Nucleus accumbens (tissue), 56 donors: ENCODE results near the gene MT1G.
"Not testable (repeated sequence)": the region's sequence is repeated elsewhere in the genome, so short reads cannot be mapped to it uniquely, and the experiment has no call there.

Experiments used
- DNase-seq, 56 donors: peaks; one replicate each; lab custom pipeline; 2025; lab: John Stamatoyannopoulos, UW

The MT1G gene

DNA sequence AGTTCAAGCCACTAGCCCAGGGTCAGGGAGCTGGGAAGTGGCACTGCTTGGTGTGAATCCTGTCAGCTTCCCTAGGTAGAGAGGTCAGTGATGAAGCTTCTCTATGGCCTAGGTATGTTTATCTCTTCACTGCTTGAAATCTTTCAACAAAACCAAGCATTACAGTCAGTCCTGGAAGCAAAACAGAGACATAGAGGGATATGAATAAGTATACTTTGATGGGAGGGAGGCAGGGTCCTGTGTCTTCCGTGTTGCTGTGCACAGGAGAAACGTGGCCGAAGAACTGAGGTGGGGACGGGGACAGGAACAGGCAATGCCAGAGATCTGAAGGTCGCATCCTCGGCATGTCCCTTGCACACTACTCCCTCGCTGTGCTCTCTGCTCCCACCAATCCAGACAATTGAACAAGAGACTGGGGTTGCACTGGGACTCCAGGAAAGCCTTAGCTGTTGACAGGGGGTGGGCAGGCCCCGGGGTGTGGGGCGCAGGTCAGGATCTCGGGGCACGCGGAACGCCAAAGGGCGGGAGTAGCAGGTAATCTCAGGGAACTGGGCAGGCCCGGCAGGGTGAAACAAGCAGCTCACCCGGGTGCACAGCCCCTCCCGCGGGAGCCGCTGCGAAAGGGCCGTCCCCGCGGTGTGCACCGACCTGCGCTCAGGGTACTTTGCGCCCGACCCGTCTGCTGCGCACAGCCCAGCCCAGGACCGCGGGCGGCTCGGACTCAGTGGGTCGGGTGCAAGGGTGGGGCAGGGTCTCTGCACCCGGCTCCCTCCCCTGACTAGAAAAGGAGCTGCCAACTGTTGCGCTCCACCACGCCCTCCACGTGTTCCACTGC is 1.4 kb upstream of the MT1G start, which contains the start of gene MT1H:
TSS of gene MT1H (plus strand) at position 810 of the 835 bp plus-strand sequence. CDS start 71 bp downstream, outside the sequence.
- DNase-seq, result peak in 4 of 56 donors; percentile 8 to 35 (median 16)

DNA sequence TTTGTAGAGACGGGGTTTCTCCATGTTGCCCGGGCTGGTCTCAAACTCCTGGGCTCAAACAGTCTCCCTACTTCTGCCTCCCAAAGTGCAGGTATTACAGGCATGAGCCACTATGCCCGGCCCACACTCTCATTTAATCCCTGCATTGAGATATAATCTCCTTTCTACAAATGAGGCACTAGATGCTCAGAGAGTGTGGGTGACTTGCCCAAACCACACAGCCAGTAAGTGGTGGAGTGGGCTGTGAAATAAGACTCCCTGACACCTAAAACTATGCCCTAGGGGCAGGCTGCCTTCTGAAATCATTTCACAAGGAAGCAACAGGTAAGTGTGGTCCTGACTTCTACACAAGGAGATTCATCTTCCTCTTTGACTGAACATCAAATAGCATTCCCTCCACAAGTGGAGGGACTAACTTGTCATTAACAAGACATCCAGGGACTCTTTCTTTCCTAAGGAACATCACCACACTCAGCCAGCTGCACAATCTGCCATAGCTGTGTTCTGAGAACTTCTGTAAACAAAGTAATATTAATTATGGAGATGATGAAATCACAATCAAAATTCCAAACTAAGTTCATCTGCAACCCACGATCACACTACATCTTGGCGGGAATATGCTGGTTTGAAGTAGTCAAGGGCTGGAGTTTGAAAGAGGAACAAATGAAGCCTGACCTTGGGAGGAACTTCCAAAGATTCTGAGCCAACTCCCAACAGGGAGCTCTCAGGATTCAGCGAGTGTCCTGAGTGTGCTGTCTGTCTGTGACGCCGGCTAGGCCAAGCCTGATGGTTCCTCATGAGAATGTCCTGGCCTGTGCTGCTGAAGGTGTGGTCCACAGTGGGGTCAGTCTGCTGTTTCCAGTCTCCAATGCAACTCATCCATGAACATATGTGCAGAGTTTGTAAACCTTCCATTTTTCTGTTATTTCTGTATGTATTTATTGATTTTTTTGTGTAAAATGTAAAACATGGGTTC is 2.3 kb downstream of the MT1G start:
- DNase-seq, result not testable (repeated sequence)

DNA sequence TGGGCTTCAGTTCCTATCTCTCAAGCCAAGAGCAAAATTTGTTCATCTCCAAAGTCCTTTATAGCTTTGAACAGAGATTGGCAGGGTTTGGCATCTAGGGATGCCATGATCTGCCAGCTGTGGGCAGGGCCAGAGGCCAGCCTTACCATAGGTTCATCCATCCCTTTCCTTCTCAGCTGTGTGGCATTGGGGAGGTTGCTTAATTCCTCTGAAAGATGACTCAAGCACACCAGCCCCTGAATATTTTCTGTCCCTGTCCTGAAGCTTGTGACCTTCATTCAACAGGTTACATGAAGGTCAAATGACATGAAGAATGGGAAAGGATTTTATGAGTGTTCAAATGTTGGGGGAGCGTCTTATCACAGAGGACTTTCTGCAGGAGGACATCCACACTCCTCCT is 3.4 kb downstream of the MT1G start:
- no peak for DNase-seq

DNA sequence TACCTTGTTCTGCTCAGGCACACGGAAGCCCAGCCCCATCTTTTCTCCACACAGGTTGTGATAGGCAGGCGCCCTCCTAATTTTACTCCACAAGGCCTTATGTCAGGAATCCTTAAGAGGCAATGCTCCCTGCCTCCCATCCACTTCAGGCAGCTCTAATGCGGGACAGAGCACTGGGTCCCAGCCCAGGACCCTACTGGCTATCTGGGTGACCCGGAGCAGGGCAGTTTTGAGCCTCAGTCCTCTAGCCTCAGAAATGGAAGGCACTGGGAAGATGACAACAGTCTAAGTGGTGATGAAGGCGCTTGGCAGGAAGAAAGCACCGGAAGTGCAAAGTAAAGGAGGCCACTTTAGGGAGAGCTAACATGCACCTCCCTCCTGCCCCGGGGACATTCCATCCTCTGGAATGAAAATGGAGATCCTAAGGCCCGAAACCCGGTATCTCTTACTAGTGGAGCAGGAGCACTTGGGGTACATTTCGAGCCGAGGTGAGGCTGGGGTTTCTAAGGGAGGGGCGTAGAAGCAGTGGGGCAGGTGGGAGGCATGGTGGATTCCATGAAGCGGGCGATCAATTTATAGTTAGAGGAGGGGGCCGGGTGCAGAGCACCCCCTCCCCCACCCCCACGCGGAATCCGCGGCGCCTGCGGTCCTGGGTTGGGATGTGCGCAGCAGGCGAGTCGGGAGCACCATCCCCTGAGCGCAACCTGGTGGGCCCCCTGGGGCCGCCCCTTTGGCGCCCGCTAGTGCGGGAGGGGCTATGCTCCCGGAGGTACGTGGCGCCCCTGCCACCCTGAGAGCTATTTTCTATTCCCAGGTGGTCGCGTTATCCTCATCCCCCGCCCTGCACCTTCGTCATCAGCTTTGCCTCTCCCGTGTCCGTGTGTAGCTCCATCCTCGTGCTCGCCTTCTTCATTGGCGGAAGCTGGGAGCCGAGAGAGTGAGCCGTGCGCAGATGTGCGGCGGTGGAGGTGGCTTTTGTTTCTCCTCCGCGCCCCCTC is 5.2 kb downstream of the MT1G start:
- DNase-seq, result peak in 20 of 56 donors; percentile 9 to 68 (median 38)

DNA sequence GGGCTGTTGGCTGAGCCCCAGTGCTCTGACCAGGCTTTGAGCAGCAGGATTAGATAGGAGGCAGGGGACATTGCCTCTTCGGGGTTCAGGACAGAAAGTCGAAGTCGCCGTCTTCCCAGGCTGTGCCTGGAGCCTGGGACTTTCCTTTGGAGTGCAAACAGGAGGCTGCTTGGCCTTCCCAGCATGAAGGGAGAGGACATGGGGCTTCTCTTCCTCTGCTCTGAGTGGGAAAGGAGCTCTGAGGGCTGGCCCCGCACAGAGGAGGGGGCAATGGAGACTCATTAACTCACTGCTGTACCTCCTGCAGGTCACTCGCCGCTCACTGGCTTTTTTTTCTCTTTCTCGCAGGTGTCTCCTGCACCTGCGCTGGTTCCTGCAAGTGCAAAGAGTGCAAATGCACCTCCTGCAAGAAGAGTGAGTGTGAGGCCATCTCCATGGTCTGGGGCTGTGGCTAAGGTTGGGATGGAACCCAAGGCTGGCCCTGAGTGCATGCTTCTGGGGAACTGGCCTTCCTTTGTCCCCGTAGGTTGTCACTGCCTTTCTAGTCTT is 9.5 kb downstream of the MT1G start:
- DNase-seq, result peak in 1 of 56 donors; percentile 19

DNA sequence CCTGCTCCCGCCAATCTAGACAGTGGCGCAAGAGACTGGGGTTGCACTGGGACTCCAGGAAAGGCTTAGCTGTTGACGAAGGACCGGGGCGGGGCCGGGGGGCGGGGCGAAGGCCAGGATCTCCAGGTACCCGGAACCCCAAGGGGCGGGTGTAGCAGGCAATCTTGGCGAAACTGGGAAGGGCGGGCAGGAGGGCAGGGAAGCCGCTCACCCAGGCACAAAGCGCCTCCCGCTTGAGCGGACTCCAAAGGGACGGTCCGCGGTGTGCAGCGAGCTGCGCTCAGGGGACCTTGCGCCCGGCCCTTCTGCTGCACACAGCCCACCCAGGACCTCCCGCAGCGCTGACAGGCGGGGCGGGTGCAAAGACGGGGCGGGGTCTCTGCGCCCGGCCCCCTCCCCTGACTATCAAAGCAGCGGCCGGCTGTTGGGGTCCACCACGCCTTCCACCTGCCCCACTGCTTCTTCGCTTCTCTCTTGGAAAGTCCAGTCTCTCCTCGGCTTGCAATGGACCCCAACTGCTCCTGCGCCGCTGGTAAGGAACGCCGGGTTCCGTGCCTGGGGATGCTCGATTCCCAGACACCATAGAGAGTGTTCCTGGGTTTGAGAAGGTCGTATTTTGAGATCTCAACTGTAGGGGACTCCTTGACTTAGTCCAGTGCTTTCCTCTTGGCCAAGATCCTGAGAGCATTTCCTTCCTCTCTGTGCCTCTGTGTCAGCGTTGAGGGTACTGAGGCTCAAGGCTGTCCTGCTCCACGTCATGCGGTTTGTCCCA is 10.1 kb downstream of the MT1G start, which contains the start of gene MT1F:
TSS of gene MT1F (plus strand) at position 405 of the 772 bp plus-strand sequence. CDS start at position 505, 100 bp downstream.
- peak in 34 of 56 donors; percentile 16 to 81 (median 39) for DNase-seq

DNA sequence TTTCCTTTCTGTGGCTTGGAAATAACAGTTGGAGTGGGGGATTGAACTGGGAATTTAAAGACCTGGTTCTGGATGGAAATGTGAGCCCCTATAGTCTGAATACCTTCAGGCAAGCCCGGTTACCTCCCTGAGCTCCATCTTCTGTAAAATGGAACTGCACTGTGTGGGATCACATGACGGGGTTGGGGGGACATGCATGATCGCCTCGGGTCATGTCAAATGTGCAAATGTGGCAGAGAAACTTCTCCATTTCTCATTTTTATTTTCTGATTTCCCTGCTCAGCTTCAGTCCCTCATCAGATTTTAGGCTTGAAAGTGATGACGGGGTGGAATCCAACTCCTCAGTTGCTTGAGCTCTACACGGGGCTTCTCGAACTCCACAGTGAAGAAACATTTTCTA is 14.6 kb downstream of the MT1G start:
- no peak for DNase-seq

DNA sequence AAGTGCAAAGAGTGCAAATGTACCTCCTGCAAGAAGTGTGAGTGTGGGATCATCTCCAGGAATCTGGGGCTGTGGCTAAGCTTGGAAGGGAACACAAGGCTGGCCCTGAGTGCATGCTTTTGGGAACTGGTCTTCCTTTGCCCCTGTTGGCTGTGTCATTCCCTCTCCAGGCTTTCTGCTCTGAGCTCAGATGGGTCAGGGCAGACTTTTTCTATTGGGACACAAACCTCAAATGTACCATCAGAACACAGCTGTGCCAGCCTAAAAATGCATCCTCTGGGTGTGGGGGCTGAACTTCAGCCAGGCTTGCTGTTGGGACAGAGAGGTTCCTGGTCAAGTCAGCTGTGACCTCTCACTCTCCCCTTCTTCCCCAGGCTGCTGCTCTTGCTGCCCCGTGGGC is 15.3 kb downstream of the MT1G start:
- DNase-seq, result no peak

DNA sequence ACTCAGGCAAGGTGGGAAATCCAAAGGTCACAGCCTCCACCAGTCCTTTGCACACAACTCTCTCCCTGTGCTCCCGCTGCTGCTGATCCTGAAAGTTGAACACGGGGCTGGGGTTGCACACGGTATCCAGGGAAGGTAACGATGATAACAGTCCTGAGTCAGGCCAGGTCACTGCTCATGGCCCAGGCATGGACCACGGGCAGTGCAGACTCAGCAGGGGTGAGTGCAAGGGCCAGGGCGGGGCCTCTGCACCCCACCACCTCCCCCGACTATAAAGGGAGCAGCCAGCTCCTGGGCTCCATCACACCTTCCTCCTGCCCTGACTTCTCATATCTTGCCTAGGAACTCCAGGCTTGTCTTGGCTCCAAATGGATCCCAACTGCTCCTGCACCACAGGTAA is 16.3 kb downstream of the MT1G start, which contains the start of gene MT1B:
TSS of gene MT1B (plus strand) at position 301 of the 400 bp plus-strand sequence. CDS start at position 369, 68 bp downstream.
- no peak for DNase-seq

DNA sequence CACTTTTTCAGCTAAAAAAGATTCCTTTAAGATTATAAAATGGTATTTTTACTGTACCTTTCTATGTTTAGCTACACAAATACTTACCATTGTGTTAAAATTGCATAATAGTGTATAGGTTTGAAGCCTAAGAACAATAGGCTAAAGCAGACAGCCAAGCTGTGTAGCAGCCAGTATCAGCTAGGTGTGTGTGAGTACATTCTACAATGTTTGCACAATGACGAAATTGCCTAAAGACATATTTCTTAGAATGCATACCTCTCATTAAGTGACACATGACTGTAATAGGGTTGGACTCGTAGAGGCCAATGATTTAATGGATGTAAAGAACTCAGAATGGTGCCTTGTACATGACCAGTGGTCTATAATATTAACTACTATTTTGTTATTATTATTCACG is 18.0 kb downstream of the MT1G start:
- no peak for DNase-seq

DNA sequence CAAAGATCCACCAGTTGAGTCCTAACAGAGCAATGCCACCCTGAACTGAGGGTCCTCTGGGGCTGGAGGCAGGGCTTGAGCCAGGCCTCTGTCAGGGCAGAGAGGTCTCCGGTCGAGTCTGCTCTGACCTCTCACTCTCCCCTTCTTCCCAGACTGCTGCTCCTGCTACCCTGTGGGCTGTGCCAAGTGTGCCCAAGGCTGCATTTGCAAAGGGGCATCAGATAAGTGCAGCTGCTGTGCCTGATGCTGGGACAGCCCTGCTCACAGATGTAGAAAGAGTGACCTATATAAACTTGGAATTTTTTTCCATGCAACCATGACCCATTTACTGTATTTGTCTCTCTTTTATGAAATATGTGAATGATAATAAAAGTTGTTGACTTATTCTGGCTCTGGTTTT is 18.6 kb downstream of the MT1G start:
- no peak for DNase-seq

DNA sequence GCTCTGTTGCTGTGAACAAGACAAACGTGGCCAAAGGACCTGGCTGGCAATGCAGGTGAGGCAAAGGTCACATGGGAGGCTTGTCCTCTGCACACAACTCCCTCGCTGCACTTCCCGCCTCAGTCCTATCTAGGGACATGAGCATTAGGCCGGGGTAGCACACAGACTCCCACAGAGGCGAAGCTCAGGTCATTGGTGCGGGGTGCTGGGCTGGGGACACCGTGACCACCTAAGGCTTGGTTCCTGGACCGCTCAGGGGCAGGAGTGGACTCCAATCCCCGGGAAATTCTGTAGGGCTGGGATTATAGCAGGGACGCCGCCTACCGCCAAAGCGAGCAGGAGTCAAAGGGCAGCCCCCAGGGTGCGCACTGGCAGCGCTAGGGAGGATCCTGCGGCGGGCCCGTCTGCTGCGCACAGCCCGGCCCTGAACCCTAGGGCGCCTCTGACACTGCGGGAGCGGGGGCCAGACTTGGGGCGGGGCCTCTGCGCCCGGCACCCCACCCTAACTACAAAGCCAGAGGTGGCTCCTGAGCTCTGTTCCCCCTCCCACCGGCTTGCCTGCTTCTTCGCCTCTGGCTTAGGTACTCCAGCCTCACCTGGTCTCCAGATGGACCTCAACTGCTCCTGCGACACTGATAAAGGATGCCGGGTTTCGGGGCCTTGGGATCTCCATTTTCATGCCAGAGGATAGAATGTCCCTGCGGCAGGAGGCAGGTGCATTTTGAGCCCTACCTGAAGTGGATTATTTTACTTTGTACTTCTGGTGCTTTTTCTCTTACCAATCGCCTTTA is 20.0 kb downstream of the MT1G start:
- no peak for DNase-seq

DNA sequence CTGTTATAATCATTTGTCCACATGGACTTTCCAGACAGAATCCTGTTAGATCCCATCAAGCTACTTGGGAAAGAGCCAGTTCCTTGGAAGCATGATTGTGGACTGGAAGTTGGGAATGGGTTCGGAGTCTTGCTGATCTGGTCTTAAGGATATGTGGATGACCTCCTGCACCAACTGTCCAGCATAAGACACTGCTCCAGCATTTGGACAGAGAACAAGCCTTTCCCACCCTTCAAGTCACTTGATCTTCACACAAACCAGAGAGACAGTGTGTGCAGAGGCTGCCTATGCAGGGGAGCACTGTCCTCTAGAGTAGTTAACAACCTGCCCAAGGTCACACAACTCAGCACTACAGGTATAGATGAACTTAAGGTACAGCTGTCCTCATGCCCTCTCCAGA is 22.0 kb downstream of the MT1G start:
- no peak for DNase-seq

DNA sequence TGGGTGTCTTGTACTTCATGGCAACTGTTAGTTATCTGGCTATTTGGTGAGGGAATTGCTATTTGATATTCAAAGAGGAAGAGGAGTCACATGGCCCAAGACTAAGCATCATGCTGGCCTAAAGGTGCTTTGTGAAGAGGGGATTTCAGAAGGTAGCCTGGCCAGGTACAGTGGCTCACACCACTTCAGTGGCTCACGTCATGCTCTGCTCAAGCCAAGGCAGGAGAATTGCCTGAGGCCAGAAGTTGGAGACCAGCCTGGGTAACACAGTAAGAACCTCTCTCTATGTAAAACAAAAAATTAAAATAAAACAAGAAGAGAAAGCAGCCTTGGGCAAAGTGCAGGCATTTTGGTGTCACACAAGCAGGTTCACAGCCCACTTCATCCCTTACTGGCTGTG is 22.6 kb downstream of the MT1G start:
- no peak for DNase-seq

DNA sequence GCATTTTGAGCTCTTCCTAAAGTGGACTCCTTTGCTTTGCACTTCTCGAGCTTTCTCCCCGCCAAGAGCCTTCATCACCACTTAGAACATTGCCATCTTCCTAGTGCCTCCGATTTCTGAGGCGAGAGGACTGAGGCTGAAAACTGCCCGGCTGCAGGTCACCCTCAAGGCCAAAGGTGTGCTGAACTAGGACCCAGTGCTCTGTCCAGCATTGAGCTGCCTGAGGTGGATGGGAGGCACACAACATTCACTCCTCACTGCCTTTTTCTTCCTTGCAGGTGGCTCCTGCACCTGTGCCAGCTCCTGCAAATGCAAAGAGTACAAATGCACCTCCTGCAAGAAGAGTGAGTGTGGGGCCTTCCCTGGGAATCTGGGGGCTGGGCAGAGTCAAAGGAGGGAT is 24.0 kb downstream of the MT1G start:
- DNase-seq, result no peak

DNA sequence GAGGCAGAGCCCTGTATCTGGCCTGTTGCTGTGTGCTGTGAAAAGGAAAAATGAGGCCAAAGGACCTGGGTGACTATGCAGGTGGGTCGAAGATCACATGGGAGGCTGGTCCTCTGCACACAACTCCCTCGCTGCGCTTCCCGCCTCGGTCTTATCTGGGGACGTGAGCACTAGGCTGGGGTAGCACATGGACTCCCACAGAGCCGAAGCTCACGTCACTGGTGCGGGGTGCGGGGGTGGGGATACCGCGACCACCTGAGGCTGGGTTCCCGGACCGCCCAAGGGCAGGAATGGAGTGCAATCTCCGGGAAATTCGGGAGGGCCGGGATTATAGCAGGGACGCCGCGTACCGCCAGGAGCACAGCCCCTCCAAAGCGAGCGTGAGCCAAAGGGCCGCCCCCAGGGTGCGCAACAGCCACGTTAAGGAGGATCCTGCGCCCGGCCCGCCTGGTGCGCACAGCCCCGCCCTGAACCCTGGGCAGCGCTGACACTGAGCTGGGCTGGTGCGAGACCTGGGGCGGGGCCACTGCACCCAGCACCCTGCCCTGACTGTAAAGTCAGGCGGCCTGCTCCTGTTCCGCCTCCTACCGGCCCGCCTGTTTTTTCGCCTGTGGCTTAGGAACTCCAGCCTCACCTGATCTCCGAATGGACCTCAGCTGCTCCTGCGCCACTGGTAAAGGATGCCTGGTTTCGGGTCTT is 24.6 kb downstream of the MT1G start:
- peak in 7 of 56 donors; percentile 8 to 61 (median 38) for DNase-seq

DNA sequence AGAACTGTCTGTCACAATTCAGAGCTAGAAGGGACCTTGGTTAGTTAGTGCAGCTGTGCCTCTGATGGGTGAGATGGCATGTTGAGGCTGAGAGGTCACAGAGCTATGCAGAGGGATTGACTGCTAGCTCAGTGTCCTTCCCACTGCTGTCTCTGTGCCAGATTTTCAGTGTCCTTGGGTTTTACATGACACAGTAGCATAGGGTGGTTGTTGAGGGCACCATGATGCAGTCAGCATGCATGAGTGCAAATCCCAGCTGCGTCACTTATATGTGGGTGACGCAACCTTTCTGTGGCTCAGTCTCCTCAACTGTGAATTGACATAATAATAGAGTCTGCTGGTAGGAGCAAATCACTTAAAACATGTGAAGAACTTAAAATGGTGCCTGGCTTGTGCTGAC is 26.7 kb downstream of the MT1G start:
- DNase-seq, result no peak
